GM18498 (cell line): ENCODE data around the gene SEC61B.
"Not testable (repeated sequence)": the region's sequence is repeated elsewhere in the genome, so short reads cannot be mapped to it uniquely, and the experiment has no call there.

Experiments used
- ATAC-seq: cut with Tn5 transposase; IDR thresholded peaks from one replicate; pipeline ENCODE4 v1.9.1; 2021; ENCODE audit warnings: mild to moderate bottlenecking, moderate library complexity; ENCODE audit not compliant: unreplicated experiment

The SEC61B gene

GRCh38 chr9:99235926-99236634 is 14.0 kb downstream of the SEC61B start:
- peak; percentile 95 for ATAC-seq

- no peak for ATAC-seq
Measured at GRCh38 chr9:99237356-99237755, 15.3 kb downstream of the SEC61B start.

- ATAC-seq: not testable (repeated sequence)
Measured at GRCh38 chr9:99237849-99238248, 15.8 kb downstream of the SEC61B start.

- no peak for ATAC-seq
Measured at GRCh38 chr9:99238331-99238730, 16.2 kb downstream of the SEC61B start.

GRCh38 chr9:99239341-99240060 is 17.4 kb downstream of the SEC61B start:
- no peak for ATAC-seq

GRCh38 chr9:99241106-99241505 is 19.0 kb downstream of the SEC61B start:
- no peak for ATAC-seq

GRCh38 chr9:99244344-99245260 is 22.5 kb downstream of the SEC61B start:
- ATAC-seq: peak; percentile 94

GRCh38 chr9:99249619-99250018 is 27.5 kb downstream of the SEC61B start:
- no peak for ATAC-seq

GRCh38 chr9:99251157-99251556 is 29.1 kb downstream of the SEC61B start:
- no peak for ATAC-seq

GRCh38 chr9:99253134-99253533 is 31.1 kb downstream of the SEC61B start:
- peak; percentile 37 for ATAC-seq

- ATAC-seq: peak; percentile 85
Measured at GRCh38 chr9:99253772-99254431, 31.8 kb downstream of the SEC61B start.

- no peak for ATAC-seq
Measured at GRCh38 chr9:99255651-99256050, 33.6 kb downstream of the SEC61B start.

GRCh38 chr9:99257723-99258389 is 35.8 kb downstream of the SEC61B start:
- ATAC-seq: no peak

- peak; percentile 68 for ATAC-seq
Measured at GRCh38 chr9:99259231-99259918, 37.3 kb downstream of the SEC61B start.

GRCh38 chr9:99261923-99262322 is 39.8 kb downstream of the SEC61B start:
- no peak for ATAC-seq

GRCh38 chr9:99262949-99263418 is 40.9 kb downstream of the SEC61B start:
- peak; percentile 44 for ATAC-seq

- ATAC-seq: no peak
Measured at GRCh38 chr9:99264070-99264680, 42.1 kb downstream of the SEC61B start.

- ATAC-seq: no peak
Measured at GRCh38 chr9:99265691-99266090, 43.6 kb downstream of the SEC61B start.
